HL-60 (cell line): ENCODE measurements around the gene KRTAP22-1.

Source experiments
- DNase-seq, 2 experiments: peaks; one replicate each; pipeline ENCODE4 v3.0.0-alpha.2; 2010 to 2020; ENCODE audit warnings: low read depth in 1 of 2, low spot score in 1 of 2
- H3K27ac ChIP-seq: fragments of 250-450 bp; sonication (Bioruptor Pico); replicated peaks from 2 replicates; pipeline ENCODE4 v1.5.1; 2020; ENCODE audit warnings: mild to moderate bottlenecking, moderate library complexity
- H3K27me3 ChIP-seq: fragments of 250-450 bp; sonication (Bioruptor Pico); 2 replicates; pipeline ENCODE4 v1.5.1; 2021; ENCODE audit warnings: mild to moderate bottlenecking, moderate library complexity; ENCODE audit not compliant: insufficient read depth, poor library complexity, severe bottlenecking
- H3K4me3 ChIP-seq: replicated peaks from 2 replicates; pipeline ENCODE4 v1.5.1; 2011; ENCODE audit warnings: mild to moderate bottlenecking, control low read depth, low read length; ENCODE audit not compliant: insufficient read depth
- GABPA ChIP-seq: IDR thresholded peaks from 2 replicates; pipeline ENCODE4 v1.6.1; 2012; ENCODE audit warnings: low read depth
- POLR2AphosphoS5 ChIP-seq: IDR thresholded peaks from 2 replicates; pipeline ENCODE4 v1.6.1; 2012; ENCODE audit warnings: low read depth
- SPI1 ChIP-seq: IDR thresholded peaks from 2 replicates; pipeline ENCODE4 v1.6.1; 2012; ENCODE audit warnings: low read depth, mild to moderate bottlenecking, borderline replicate concordance
- TF ChIP-seq, protein P1 (sequence below): IDR thresholded peaks from 2 replicates; pipeline ENCODE4 v1.6.1; 2012; ENCODE audit warnings: low read depth; ENCODE audit not compliant: insufficient replicate concordance
- TF ChIP-seq, protein P2 (sequence below): IDR thresholded peaks from one replicate; pipeline ENCODE4 v1.5.1; 2011; ENCODE audit warnings: low read length, control low read depth, inconsistent platforms; ENCODE audit not compliant: insufficient read depth

KRTAP22-1 gene

DNA sequence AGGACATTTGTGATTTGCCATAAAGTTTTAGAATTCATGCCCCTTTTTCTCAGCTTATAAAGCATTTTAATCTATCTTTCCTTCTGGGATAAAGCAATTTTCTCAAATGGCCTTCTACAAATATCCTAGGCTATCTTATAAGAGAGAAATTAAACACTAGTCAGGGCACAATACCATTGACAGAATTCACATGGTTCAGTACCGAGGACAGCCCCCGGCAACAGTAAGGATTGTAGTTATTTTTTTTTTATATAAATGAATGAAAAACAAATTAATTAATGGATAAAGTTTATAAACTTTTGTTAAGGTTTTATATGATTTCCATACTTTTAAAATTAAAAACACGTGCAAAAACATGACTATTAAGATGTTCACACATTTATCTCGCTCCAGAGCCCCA is 27.2 kb downstream of the KRTAP22-1 start:
- Histone ChIP-seq H3K27me3 (no peaks in the 10 kb centered on the region), H3K27ac (no peak overlapping the region), H3K4me3 (no peak overlapping the region)
- TF ChIP-seq GABPA = no peak
- TF ChIP-seq, protein P1, sequence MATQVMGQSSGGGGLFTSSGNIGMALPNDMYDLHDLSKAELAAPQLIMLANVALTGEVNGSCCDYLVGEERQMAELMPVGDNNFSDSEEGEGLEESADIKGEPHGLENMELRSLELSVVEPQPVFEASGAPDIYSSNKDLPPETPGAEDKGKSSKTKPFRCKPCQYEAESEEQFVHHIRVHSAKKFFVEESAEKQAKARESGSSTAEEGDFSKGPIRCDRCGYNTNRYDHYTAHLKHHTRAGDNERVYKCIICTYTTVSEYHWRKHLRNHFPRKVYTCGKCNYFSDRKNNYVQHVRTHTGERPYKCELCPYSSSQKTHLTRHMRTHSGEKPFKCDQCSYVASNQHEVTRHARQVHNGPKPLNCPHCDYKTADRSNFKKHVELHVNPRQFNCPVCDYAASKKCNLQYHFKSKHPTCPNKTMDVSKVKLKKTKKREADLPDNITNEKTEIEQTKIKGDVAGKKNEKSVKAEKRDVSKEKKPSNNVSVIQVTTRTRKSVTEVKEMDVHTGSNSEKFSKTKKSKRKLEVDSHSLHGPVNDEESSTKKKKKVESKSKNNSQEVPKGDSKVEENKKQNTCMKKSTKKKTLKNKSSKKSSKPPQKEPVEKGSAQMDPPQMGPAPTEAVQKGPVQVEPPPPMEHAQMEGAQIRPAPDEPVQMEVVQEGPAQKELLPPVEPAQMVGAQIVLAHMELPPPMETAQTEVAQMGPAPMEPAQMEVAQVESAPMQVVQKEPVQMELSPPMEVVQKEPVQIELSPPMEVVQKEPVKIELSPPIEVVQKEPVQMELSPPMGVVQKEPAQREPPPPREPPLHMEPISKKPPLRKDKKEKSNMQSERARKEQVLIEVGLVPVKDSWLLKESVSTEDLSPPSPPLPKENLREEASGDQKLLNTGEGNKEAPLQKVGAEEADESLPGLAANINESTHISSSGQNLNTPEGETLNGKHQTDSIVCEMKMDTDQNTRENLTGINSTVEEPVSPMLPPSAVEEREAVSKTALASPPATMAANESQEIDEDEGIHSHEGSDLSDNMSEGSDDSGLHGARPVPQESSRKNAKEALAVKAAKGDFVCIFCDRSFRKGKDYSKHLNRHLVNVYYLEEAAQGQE = peak; percentile 54
- no peak for DNase-seq

DNA sequence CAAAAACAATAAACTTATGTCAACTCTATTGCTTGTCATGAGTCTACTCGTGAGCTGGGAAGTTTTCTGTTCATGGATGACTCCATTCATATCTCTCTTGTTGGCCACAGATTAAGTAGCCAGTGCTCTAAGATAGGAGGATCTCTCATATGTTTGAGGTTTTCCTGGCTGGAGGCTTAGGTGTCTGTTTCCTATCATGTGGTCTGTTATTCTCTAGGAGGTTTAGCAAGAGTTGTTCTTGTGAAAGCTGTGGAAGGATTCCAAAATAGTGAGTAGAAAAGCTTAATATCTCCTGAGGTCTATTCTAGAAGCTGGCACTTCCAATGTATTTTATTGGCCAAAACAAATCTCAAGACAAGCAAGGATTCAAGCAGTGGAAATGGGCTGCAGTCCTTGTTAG is 28.3 kb downstream of the KRTAP22-1 start:
- H3K27me3 ChIP-seq = no peaks in the 10 kb centered on the region
- no peak overlapping the region for H3K4me3 ChIP-seq
- TF ChIP-seq, protein P2, sequence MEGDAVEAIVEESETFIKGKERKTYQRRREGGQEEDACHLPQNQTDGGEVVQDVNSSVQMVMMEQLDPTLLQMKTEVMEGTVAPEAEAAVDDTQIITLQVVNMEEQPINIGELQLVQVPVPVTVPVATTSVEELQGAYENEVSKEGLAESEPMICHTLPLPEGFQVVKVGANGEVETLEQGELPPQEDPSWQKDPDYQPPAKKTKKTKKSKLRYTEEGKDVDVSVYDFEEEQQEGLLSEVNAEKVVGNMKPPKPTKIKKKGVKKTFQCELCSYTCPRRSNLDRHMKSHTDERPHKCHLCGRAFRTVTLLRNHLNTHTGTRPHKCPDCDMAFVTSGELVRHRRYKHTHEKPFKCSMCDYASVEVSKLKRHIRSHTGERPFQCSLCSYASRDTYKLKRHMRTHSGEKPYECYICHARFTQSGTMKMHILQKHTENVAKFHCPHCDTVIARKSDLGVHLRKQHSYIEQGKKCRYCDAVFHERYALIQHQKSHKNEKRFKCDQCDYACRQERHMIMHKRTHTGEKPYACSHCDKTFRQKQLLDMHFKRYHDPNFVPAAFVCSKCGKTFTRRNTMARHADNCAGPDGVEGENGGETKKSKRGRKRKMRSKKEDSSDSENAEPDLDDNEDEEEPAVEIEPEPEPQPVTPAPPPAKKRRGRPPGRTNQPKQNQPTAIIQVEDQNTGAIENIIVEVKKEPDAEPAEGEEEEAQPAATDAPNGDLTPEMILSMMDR = no peak
- TF ChIP-seq, protein P1 = no peak
- TF ChIP-seq GABPA (no peak), POLR2AphosphoS5 (no peak), SPI1 (no peak)
- no peak overlapping the region for H3K27ac ChIP-seq
- no peak for DNase-seq

DNA sequence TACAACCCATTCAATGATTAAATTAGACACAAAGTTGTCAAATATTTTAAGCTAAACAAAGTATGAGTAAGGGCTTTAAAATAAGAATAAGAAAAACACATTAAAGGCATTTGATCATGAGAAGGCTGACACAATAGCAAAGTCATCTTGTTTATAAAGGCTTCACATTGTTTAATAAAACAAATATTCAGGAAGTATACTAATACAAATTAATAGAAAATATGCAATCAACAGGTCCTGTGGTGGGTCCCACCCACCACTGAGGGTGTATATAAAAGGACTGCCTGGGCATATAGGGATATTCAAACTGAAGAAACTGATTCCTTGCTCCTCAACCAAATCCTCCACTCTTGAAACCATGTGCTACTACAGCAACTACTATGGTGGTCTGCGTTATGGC is 34.0 kb downstream of the KRTAP22-1 start, which contains the start of gene KRTAP20-2:
TSS of gene KRTAP20-2 (plus strand) at position 301 of the 400 bp plus-strand sequence. CDS start at position 359, 58 bp downstream.
- no peak within 1 kb of the TSS for H3K27ac ChIP-seq
- no peak within 1 kb of the TSS for H3K4me3 ChIP-seq
- H3K27me3 ChIP-seq = no peaks in the 10 kb centered on the region
- DNase-seq = no peak
- TF ChIP-seq, protein P2 = no peak
- no peak for TF ChIP-seq POLR2AphosphoS5
- TF ChIP-seq, protein P1 = no peak
- no peak for TF ChIP-seq SPI1
- no peak for TF ChIP-seq GABPA

DNA sequence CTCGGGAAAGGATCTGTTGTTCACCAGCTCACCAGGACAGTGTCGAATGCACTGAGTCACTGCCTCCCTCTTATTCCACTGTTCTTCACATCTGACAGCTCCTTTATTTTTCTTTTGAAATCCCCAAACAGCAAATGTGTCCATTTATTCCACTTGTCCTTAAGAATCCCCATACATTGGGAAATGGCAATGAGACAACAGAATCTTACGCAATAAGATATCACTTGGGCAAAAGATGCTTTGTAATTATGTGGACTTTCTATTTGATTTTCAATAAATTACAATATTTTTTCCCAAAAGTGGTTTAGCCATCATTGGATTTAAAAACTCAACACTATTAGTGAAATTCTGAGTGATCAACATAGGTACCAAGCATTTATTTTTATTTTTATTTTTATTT is 37.8 kb downstream of the KRTAP22-1 start:
- TF ChIP-seq, protein P2 = no peak
- no peak for TF ChIP-seq POLR2AphosphoS5
- no peak for TF ChIP-seq SPI1
- TF ChIP-seq GABPA = no peak
- TF ChIP-seq, protein P1 = no peak
- Histone ChIP-seq H3K27me3 (no peaks in the 10 kb centered on the region), H3K4me3 (no peak overlapping the region), H3K27ac (no peak overlapping the region)
- no peak for DNase-seq
